H9 (cell line): ENCODE measurements around the gene NAPG. TPM values are rescaled to one million over a fixed set of nuclear protein-coding genes. Genes with fewer than 3 reads are reported as not detected.
A peak's percentile ranks its signal among the peaks of the same experiment; 100 is the strongest.

Experiments
- DNase-seq: peaks from one replicate; pipeline ENCODE4 v3.0.0-alpha.2; 2017
- H2AFZ ChIP-seq: one replicate; pipeline ENCODE4 v1.6.1; 2013; ENCODE audit warnings: mild to moderate bottlenecking, low read length, control low read depth, moderate library complexity
- H2AK5ac ChIP-seq: 2 replicates; pipeline ENCODE4 v1.6.1; 2013; ENCODE audit warnings: low read length, control low read depth, mixed read lengths; ENCODE audit not compliant: insufficient read length
- H2BK120ac ChIP-seq: one replicate; pipeline ENCODE4 v1.6.1; 2013; ENCODE audit warnings: low read depth, mild to moderate bottlenecking, low read length, control low read depth, inconsistent platforms; ENCODE audit not compliant: poor library complexity, severe bottlenecking
- H2BK12ac ChIP-seq: 2 replicates; pipeline ENCODE4 v1.6.1; 2013; ENCODE audit warnings: low read length, control low read depth, mixed read lengths, low read depth; ENCODE audit not compliant: insufficient read length
- H2BK15ac ChIP-seq: 2 replicates; pipeline ENCODE4 v1.6.1; 2013; ENCODE audit warnings: low read depth, low read length, control low read depth
- H2BK20ac ChIP-seq: one replicate; pipeline ENCODE4 v1.6.1; 2013; ENCODE audit warnings: low read depth, mild to moderate bottlenecking, low read length, control low read depth, inconsistent platforms; ENCODE audit not compliant: poor library complexity, severe bottlenecking
- H2BK5ac ChIP-seq: 2 replicates; pipeline ENCODE4 v1.6.1; 2013; ENCODE audit warnings: low read length, control low read depth, mixed read lengths; ENCODE audit not compliant: insufficient read length
- H3K14ac ChIP-seq: 2 replicates; pipeline ENCODE4 v1.6.1; 2013; ENCODE audit warnings: low read length, control low read depth; ENCODE audit not compliant: insufficient read depth
- H3K18ac ChIP-seq: 2 replicates; pipeline ENCODE4 v1.6.1; 2013; ENCODE audit warnings: low read depth, mild to moderate bottlenecking, mixed read lengths, low read length, control low read depth; ENCODE audit not compliant: insufficient read length
- H3K23ac ChIP-seq: 2 replicates; pipeline ENCODE4 v1.6.1; 2013; ENCODE audit warnings: low read length, control low read depth, mixed read lengths, low read depth; ENCODE audit not compliant: insufficient read length
- H3K23me2 ChIP-seq: 2 replicates; pipeline ENCODE4 v1.6.1; 2013; ENCODE audit warnings: low read depth, mild to moderate bottlenecking, mixed read lengths, low read length, control low read depth; ENCODE audit not compliant: insufficient read length, poor library complexity, severe bottlenecking
- H3K27ac ChIP-seq: 2 replicates; pipeline ENCODE4 v1.5.1; 2013; ENCODE audit warnings: low read length, control low read depth, mixed read lengths, low read depth; ENCODE audit not compliant: insufficient read length
- H3K27me3 ChIP-seq: 2 replicates; pipeline ENCODE4 v1.6.1; 2013; ENCODE audit warnings: low read length, control low read depth, inconsistent platforms; ENCODE audit not compliant: insufficient read depth
- H3K4ac ChIP-seq: 2 replicates; pipeline ENCODE4 v1.6.1; 2013; ENCODE audit warnings: low read depth, mild to moderate bottlenecking, control low read depth, inconsistent platforms, low read length, moderate library complexity
- H3K4me1 ChIP-seq: 2 replicates; pipeline ENCODE4 v1.6.1; 2013; ENCODE audit warnings: low read length, control low read depth, inconsistent platforms; ENCODE audit not compliant: insufficient read depth
- H3K4me2 ChIP-seq: 2 replicates; pipeline ENCODE4 v1.6.1; 2013; ENCODE audit warnings: low read length, control low read depth, mixed read lengths; ENCODE audit not compliant: insufficient read length, insufficient read depth
- H3K56ac ChIP-seq: 2 replicates; pipeline ENCODE4 v1.6.1; 2013; ENCODE audit warnings: low read depth, mild to moderate bottlenecking, mixed read lengths, low read length, control low read depth; ENCODE audit not compliant: insufficient read length
- H3K79me1 ChIP-seq: 2 replicates; pipeline ENCODE4 v1.6.1; 2013; ENCODE audit warnings: low read depth, mild to moderate bottlenecking, moderate library complexity, low read length, control low read depth, inconsistent platforms; ENCODE audit not compliant: insufficient read depth, poor library complexity, severe bottlenecking
- H3K79me2 ChIP-seq: 2 replicates; pipeline ENCODE4 v1.6.1; 2013; ENCODE audit warnings: low read length, control low read depth, inconsistent platforms; ENCODE audit not compliant: insufficient read depth
- H3K9ac ChIP-seq: 2 replicates; pipeline ENCODE4 v1.6.1; 2013; ENCODE audit warnings: low read length, control low read depth, mixed read lengths; ENCODE audit not compliant: insufficient read length; ENCODE audit errors: extremely low read depth
- H3K9me3 ChIP-seq: one replicate; pipeline ENCODE4 v1.6.1; 2013; ENCODE audit warnings: low read depth, low read length, inconsistent platforms; ENCODE audit not compliant: control insufficient read depth
- H3T11ph ChIP-seq: one replicate; pipeline ENCODE4 v1.6.1; 2013; ENCODE audit warnings: mild to moderate bottlenecking, low read length, control low read depth, inconsistent platforms
- H4K20me1 ChIP-seq: one replicate; pipeline ENCODE4 v1.6.1; 2013; ENCODE audit not compliant: control insufficient read depth, insufficient read length, insufficient read depth
- H4K5ac ChIP-seq: 2 replicates; pipeline ENCODE4 v1.6.1; 2013; ENCODE audit warnings: low read depth, mild to moderate bottlenecking, mixed read lengths, low read length, control low read depth; ENCODE audit not compliant: insufficient read length
- H4K8ac ChIP-seq: replicated peaks from 2 replicates; pipeline ENCODE4 v1.6.1; 2013; ENCODE audit warnings: low read length, control low read depth, mixed read lengths, low read depth; ENCODE audit not compliant: insufficient read length
- H4K91ac ChIP-seq: 2 replicates; pipeline ENCODE4 v1.6.1; 2013; ENCODE audit warnings: low read depth, mild to moderate bottlenecking, moderate library complexity, mixed read lengths, low read length, control low read depth; ENCODE audit not compliant: insufficient read length
- H3K27ac Mint-ChIP-seq, 3 experiments: 2 replicates in 2 of 3; 3 replicates in 1 of 3; pipeline ENCODE4 v1.8.0; 2020 to 2021; ENCODE audit warnings: mixed read lengths in 3 of 3, mild to moderate bottlenecking in 1 of 3, moderate library complexity in 1 of 3
- H3K27me3 Mint-ChIP-seq: 2 replicates; pipeline ENCODE4 v1.8.0; 2021; ENCODE audit warnings: low read depth, mild to moderate bottlenecking, moderate library complexity, mixed read lengths
- H3K36me3 Mint-ChIP-seq, 3 experiments: 2 replicates in 2 of 3; 3 replicates in 1 of 3; pipeline ENCODE4 v1.8.0; 2020 to 2021; ENCODE audit warnings: low read depth in 3 of 3, mixed read lengths in 3 of 3; ENCODE audit not compliant: insufficient read depth in 1 of 3
- H3K4me1 Mint-ChIP-seq, 2 experiments: 2 replicates each; pipeline ENCODE4 v1.8.0; 2020; ENCODE audit warnings: mixed read lengths in 2 of 2
- H3K4me3 Mint-ChIP-seq, 2 experiments: 2 replicates in 1 of 2; 3 replicates in 1 of 2; pipeline ENCODE4 v1.8.0; 2020 to 2021; ENCODE audit warnings: mild to moderate bottlenecking in 2 of 2, mixed read lengths in 2 of 2, moderate library complexity in 1 of 2
- H3K9me3 Mint-ChIP-seq, 2 experiments: 2 replicates in 1 of 2; 3 replicates in 1 of 2; pipeline ENCODE4 v1.8.0; 2020; ENCODE audit warnings: mild to moderate bottlenecking in 2 of 2, mixed read lengths in 2 of 2, moderate library complexity in 1 of 2
- CTCF ChIP-seq: fragments of 200-600 bp; sonication (generic); conservative IDR thresholded peaks from 3 replicates; pipeline ENCODE4 v1.8.0; 2021; ENCODE audit warnings: antibody characterized with exemption, mild to moderate bottlenecking
- WGBS: extraction: QIAGEN DNeasy Blood & Tissue Kit; methylation state at CpG from one replicate; pipeline ENCODE4 v1.1.7; 2013; ENCODE audit warnings: missing lambda C conversion rate, low lambda C conversion rate, mixed read lengths; ENCODE audit not compliant: insufficient read length; ENCODE audit errors: extremely low coverage; 5-methylcytosine and 5-hydroxymethylcytosine counted together
- total RNA-seq: library from RNA; stranded (reverse); gene quantifications from 2 replicates; pipeline ENCODE4 v1.2.1, GENCODE V29; 2021

The NAPG gene
- total RNA-seq, 1 experiment from 2014 or later = 30.9 TPM

- H2BK120ac ChIP-seq = no peak overlapping the region
- peaks cover 8 to 10% of the 10 kb centered on the region in 2 experiments for H3K4me1 Mint-ChIP-seq
- no peak overlapping the region; a peak in 1 of 5 replicates for H3K4me3 Mint-ChIP-seq
- WGBS = no CpG with 5 or more reads among the region's 6 CpGs
- DNase-seq = no peak
- H3K9me3 Mint-ChIP-seq = peaks cover 10 to 12% of the 10 kb centered on the region in 2 experiments
- H3K4me1 ChIP-seq = no peaks in the 10 kb centered on the region
- TF ChIP-seq CTCF = no peak
- no peak overlapping the region for H4K91ac ChIP-seq
- no peak overlapping the region for H3K18ac ChIP-seq
- H4K20me1 ChIP-seq = no peaks in the 10 kb centered on the region
- no peak overlapping the region for H2AFZ ChIP-seq
- H4K8ac ChIP-seq = no peak overlapping the region
- H2BK12ac ChIP-seq = no peak overlapping the region
- no peak overlapping the region for H3K56ac ChIP-seq
- H3K27me3 ChIP-seq = no peaks in the 10 kb centered on the region
- H3K27me3 Mint-ChIP-seq = no peaks in the 10 kb centered on the region; the same call in 1 of the 2 replicates
- peaks cover 42 to 50% (median 48%) of the 10 kb centered on the region in 3 experiments for H3K36me3 Mint-ChIP-seq
- H3K27ac Mint-ChIP-seq = peak overlapping the region in 1 of 3 experiments; percentile 59; a peak in 1 of 7 replicates
- H2BK15ac ChIP-seq = no peak overlapping the region
- no peak overlapping the region for H2BK20ac ChIP-seq
- H3K4ac ChIP-seq = no peak overlapping the region
- no peak overlapping the region for H2AK5ac ChIP-seq
- no peak overlapping the region; the same call in 1 of the 2 replicates for H3K14ac ChIP-seq
- no peak overlapping the region for H3K4me2 ChIP-seq
- no peak overlapping the region for H3K23ac ChIP-seq
- H3T11ph ChIP-seq = no peak overlapping the region
- H3K9me3 ChIP-seq = peaks cover 10% of the 10 kb centered on the region
- H2BK5ac ChIP-seq = no peak overlapping the region
- H3K23me2 ChIP-seq = no peaks in the 10 kb centered on the region
- no peak overlapping the region for H3K9ac ChIP-seq
- H3K79me2 ChIP-seq = no peaks in the 10 kb centered on the region
- H4K5ac ChIP-seq = no peak overlapping the region
- no peak overlapping the region for H3K27ac ChIP-seq
- no peaks in the 10 kb centered on the region for H3K79me1 ChIP-seq
Measured at GRCh38 chr18:10558243-10558966, 32.6 kb downstream of the NAPG start.
